ENCODE measurements around the gene MESP2.

Gene MESP2

DNA sequence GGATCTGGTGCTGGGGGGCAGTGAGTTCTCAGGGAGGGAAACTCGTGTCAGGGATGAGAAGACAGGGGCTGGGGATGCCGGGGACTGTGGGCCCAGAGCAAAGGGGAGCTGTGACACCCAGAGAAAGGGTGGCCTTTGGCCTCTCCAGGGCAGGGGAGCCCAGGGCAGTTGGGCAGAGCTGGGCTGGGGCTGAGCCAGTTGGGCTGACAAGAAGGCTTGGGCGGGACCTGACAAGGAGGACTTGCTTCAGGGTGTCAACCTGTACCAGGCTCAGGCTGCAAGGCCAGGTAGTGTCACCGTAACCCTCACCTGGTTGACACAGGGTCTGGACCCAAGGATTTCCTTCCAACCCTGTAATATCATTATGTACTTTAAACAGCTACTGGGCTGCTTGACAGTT, 51.7 kb downstream of the MESP2 start:
- TF ChIP-seq POLR2AphosphoS5 (IDR thresholded peaks at IDR 0.05; ENCODE audit: low read depth, low read length) (no peak), FOXP2 (optimal IDR thresholded peaks at IDR 0.05; ENCODE audit: borderline replicate concordance, extremely low read depth, extremely low read length, insufficient read depth) (no peak), TAF1 (IDR thresholded peaks at IDR 0.05; ENCODE audit: borderline replicate concordance, insufficient read depth, low read length) (no peak), SIN3A (IDR thresholded peaks at IDR 0.05; ENCODE audit: borderline replicate concordance, insufficient read depth, low read length) (no peak)
- TF ChIP-seq, protein P1, sequence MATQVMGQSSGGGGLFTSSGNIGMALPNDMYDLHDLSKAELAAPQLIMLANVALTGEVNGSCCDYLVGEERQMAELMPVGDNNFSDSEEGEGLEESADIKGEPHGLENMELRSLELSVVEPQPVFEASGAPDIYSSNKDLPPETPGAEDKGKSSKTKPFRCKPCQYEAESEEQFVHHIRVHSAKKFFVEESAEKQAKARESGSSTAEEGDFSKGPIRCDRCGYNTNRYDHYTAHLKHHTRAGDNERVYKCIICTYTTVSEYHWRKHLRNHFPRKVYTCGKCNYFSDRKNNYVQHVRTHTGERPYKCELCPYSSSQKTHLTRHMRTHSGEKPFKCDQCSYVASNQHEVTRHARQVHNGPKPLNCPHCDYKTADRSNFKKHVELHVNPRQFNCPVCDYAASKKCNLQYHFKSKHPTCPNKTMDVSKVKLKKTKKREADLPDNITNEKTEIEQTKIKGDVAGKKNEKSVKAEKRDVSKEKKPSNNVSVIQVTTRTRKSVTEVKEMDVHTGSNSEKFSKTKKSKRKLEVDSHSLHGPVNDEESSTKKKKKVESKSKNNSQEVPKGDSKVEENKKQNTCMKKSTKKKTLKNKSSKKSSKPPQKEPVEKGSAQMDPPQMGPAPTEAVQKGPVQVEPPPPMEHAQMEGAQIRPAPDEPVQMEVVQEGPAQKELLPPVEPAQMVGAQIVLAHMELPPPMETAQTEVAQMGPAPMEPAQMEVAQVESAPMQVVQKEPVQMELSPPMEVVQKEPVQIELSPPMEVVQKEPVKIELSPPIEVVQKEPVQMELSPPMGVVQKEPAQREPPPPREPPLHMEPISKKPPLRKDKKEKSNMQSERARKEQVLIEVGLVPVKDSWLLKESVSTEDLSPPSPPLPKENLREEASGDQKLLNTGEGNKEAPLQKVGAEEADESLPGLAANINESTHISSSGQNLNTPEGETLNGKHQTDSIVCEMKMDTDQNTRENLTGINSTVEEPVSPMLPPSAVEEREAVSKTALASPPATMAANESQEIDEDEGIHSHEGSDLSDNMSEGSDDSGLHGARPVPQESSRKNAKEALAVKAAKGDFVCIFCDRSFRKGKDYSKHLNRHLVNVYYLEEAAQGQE (IDR thresholded peaks at IDR 0.05; ENCODE audit: insufficient read depth in 1 of 2, low read depth in 2 of 2, low read length in 2 of 2): no peak
